IPS-18c (cell line): ENCODE measurements around the gene TMEM167B.

ENCODE experiments used
- H3K4me3 ChIP-seq: 2 replicates; pipeline ENCODE4 v1.7.0; 2013; ENCODE audit warnings: low read depth, mild to moderate bottlenecking, low read length, moderate library complexity; ENCODE audit not compliant: insufficient read depth
- H3K9me3 ChIP-seq: one replicate; pipeline ENCODE4 v1.6.1; 2013; ENCODE audit warnings: mild to moderate bottlenecking, low read length, moderate library complexity; ENCODE audit not compliant: control insufficient read depth, insufficient read depth

TMEM167B gene

DNA sequence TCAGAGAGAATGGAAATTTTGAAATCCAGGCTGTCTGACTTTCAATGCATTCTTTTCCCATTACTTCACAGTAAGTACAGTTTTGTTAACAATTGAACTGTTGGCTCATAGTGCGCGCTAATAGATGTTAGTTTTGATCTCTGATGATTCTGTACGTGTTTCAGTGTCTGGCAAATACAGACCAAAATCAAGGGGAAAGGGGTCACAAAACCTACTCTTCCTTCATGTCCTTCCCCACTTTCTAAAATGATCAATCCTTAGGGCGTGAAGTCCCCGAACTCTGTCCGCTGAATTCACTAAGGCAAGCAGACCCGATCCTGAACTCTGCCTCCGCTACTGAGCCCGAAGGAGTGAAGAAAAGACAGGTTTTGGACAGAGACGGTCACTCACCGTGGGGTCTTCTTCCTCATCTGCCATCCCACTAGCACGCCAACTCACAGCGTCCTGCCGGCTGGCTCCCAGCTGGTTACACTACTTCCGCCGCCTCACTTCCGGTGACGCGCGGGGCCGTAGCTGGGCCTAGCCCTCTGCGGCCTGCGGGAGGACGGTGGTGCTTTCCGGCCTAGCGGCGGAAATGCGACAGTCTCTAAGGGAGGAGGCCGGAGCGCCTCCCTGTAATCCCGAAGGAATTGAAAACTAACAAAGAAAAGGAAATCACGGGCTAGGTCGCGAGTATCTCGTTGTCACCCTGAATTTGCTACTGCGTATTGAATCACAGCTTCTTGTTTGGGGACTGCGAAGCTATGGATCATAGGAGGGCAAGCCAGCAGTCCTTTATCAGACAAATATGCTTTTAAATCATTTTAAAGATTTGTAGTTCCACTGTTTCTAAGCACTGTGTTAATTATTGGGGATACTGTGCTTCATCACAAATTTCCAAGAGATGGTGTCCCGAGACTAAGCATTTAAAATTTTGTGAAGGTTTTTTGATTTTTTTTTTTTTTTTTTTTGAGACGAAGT, 14.8 kb upstream of the TMEM167B start, which contains the start of gene TAF13:
TSS of gene TAF13 (minus strand) at position 473 of the 960 bp plus-strand sequence. CDS start at position 417, 56 bp downstream.
- H3K9me3 ChIP-seq = no peaks in the 10 kb centered on the region
- peak within 1 kb of the TSS; percentile 96 for H3K4me3 ChIP-seq

GRCh38 chr1:109078317-109078716, 12.2 kb upstream of the TMEM167B start:
- Histone ChIP-seq H3K4me3 (no peak overlapping the region), H3K9me3 (no peaks in the 10 kb centered on the region)

GRCh38 chr1:109079240-109079622, 11.3 kb upstream of the TMEM167B start:
- Histone ChIP-seq H3K9me3 (no peaks in the 10 kb centered on the region), H3K4me3 (no peak overlapping the region)

GRCh38 chr1:109080441-109081082, 10.0 kb upstream of the TMEM167B start:
- H3K9me3 ChIP-seq = no peaks in the 10 kb centered on the region
- no peak overlapping the region for H3K4me3 ChIP-seq

- no peaks in the 10 kb centered on the region for H3K9me3 ChIP-seq
These were observed 7.1 kb upstream of the TMEM167B start for GRCh38 chr1:109083501-109083900.

DNA sequence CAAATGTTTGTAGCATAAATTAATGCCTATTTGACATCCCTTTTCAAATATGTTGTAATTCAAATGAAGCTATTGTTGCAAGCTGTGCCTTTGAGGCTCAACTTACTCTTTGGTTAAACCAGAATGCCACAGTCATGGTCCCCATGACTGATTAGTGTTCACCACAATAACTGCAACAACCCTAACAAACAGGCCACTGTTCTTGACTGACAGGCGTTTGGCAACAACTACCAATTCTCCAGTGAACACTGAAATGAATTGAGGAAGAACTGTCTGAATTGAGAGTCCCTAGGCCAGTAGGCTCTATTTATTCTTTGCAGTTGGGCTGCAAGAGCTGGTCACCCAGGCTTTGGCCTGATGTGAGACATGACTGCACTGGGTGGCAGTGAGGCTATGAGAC, 6.6 kb upstream of the TMEM167B start:
- Histone ChIP-seq H3K4me3 (no peak overlapping the region), H3K9me3 (no peaks in the 10 kb centered on the region)

More at GRCh38 chr1:109083501-109083900, 7.1 kb upstream of the TMEM167B start:
- no peak overlapping the region for H3K4me3 ChIP-seq

- Histone ChIP-seq H3K9me3 (no peaks in the 10 kb centered on the region), H3K4me3 (no peak overlapping the region)
These were observed 5.7 kb upstream of the TMEM167B start for GRCh38 chr1:109084563-109085517.

DNA sequence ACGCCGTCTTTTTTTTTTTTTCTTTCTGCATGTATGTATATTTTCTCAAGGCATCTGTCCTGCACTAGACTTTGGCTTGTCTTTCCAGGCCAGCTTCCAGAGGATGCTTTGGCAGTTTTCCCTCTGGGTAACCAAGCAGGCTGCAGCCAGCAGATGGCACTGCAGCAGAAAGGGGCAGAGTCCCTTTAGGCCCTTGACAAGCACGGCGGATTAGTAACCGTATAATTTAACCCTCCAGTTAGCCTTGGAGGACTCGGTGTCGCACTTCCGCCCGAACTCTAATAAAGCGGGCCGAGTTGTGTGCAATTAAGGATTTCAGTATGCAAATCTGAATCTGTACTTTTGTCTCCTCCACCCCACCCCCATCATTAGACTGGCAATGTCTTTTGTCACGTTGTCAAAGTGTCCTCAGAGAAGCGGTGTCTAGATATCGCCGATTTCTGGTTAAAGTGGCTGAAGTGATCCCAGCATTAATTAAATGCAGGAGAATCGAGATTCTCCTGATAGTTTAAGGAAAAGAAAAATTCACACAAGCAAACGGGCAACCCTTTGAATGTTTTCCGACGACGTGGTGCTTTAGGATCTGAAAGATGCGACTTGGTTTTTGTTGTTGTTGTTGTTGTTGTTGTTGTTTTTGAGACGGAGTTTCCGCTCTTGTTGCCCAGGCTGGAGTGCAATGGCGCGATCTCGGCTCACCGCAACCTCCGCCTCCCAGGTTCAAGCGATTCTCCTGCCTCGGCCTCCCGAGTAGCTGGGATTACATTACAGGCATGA, 1.1 kb upstream of the TMEM167B start:
- Histone ChIP-seq H3K9me3 (no peaks in the 10 kb centered on the region), H3K4me3 (no peak overlapping the region)

DNA sequence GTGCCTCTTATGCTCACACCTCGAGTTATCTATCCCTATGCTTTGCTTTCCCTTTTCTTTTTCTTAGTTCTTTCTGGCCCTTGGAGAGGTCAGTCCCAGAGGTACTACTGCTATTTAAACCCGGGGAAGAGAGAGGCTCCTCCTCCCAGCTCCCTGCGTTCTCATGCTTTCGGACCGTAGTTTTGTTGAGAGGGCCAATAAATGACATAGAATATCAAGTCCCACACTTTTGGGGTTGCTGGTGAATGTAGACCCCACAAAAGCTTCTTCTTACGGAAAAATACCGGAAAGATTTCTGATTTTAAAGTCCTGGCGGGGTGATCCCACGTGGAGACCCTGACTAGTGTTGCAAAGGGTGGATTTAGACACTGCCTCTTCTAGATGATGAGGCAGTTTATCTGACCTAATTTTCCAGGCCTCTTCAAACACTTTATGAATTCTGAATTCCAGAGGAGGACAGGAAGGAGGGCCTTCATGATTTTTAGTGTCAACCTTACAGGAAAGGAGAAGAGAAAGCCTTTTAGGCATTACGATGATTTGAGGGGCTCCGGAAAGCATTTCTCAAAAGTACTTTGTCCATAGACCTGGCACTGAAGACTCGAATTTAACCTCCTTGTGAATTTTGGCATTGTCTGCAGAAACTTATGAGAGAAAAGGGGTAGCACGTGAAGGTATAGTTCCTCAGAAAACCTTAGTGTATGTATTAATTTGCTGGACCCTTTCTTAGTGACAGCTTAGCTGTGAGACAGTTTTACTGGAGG, 694 bp downstream of the TMEM167B start:
- Histone ChIP-seq H3K4me3 (peak overlapping the region; percentile 88), H3K9me3 (no peaks in the 10 kb centered on the region)

DNA sequence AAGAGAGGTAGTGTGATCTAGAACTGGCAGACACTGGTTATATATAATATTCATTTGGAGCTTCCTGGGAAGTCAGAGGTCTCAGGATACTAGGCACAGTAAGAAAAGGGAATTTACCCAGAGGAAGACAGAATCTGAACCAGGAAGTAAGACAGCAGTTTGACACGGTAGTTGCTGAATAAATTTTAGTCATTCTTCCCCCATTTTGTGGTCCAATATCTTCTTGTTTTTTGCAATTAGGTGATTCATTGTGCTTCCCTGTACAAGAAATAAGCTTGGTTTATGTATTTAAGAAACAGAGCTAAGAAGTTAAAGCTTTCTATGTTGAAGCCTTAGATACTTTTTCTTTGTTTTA, 1.3 kb downstream of the TMEM167B start:
- Histone ChIP-seq H3K9me3 (no peaks in the 10 kb centered on the region), H3K4me3 (peak overlapping the region; percentile 88)

GRCh38 chr1:109094377-109094803, 3.8 kb downstream of the TMEM167B start:
- H3K9me3 ChIP-seq = no peaks in the 10 kb centered on the region

GRCh38 chr1:109094871-109095270, 4.3 kb downstream of the TMEM167B start:
- Histone ChIP-seq H3K9me3 (no peaks in the 10 kb centered on the region), H3K4me3 (no peak overlapping the region)

More at GRCh38 chr1:109094377-109094803, 3.8 kb downstream of the TMEM167B start:
- H3K4me3 ChIP-seq = no peak overlapping the region

GRCh38 chr1:109095631-109096030, 5.1 kb downstream of the TMEM167B start:
- H3K4me3 ChIP-seq = no peak overlapping the region
- no peaks in the 10 kb centered on the region for H3K9me3 ChIP-seq

- Histone ChIP-seq H3K9me3 (no peaks in the 10 kb centered on the region), H3K4me3 (no peak overlapping the region)
These were observed 5.6 kb downstream of the TMEM167B start for GRCh38 chr1:109096120-109096519.

- H3K9me3 ChIP-seq = peaks cover 2% of the 10 kb centered on the region
- H3K4me3 ChIP-seq = peak overlapping the region; percentile 93
These were observed 9.6 kb downstream of the TMEM167B start for GRCh38 chr1:109099938-109100773.
